KG1 (cell line): Measurements from ENCODE around the gene EXPH5.
"Not testable (repeated sequence)": the region's sequence is repeated elsewhere in the genome, so short reads cannot be mapped to it uniquely, and the experiment has no call there.

Experiments
- DNase-seq: peaks from one replicate; lab custom pipeline; 2025; lab: John Stamatoyannopoulos, UW

The EXPH5 gene

GRCh38 chr11:108599978-108600377 is 6.4 kb upstream of the EXPH5 start:
- no peak for DNase-seq

- no peak for DNase-seq
These were observed 4.3 kb upstream of the EXPH5 start for GRCh38 chr11:108597736-108598355.

- no peak for DNase-seq
These were observed 3.1 kb upstream of the EXPH5 start for GRCh38 chr11:108596701-108597100.

- no peak for DNase-seq
These were observed 411 bp upstream of the EXPH5 start for GRCh38 chr11:108593923-108594434.

GRCh38 chr11:108592591-108593213 is 866 bp downstream of the EXPH5 start:
- DNase-seq: no peak

- no peak for DNase-seq
These were observed 1.7 kb downstream of the EXPH5 start for GRCh38 chr11:108591893-108592292.

- DNase-seq: no peak
These were observed 4.4 kb downstream of the EXPH5 start for GRCh38 chr11:108589136-108589535.

GRCh38 chr11:108588287-108588686 is 5.3 kb downstream of the EXPH5 start:
- DNase-seq: no peak

- DNase-seq: no peak
These were observed 6.5 kb downstream of the EXPH5 start for GRCh38 chr11:108587109-108587508.

GRCh38 chr11:108586600-108586999 is 7.0 kb downstream of the EXPH5 start:
- DNase-seq: no peak

GRCh38 chr11:108586185-108586584 is 7.4 kb downstream of the EXPH5 start:
- not testable (repeated sequence) for DNase-seq

- no peak for DNase-seq
These were observed 8.6 kb downstream of the EXPH5 start for GRCh38 chr11:108584973-108585372.

GRCh38 chr11:108580645-108581044 is 12.9 kb downstream of the EXPH5 start:
- no peak for DNase-seq

- DNase-seq: no peak
These were observed 13.5 kb downstream of the EXPH5 start for GRCh38 chr11:108580043-108580442.

- DNase-seq: no peak
These were observed 17.0 kb downstream of the EXPH5 start for GRCh38 chr11:108576523-108576922.

GRCh38 chr11:108574675-108575074 is 18.9 kb downstream of the EXPH5 start:
- no peak for DNase-seq

GRCh38 chr11:108571001-108571400 is 22.6 kb downstream of the EXPH5 start:
- no peak for DNase-seq

- no peak for DNase-seq
These were observed 23.7 kb downstream of the EXPH5 start for GRCh38 chr11:108569896-108570295.

- DNase-seq: no peak
These were observed 25.2 kb downstream of the EXPH5 start for GRCh38 chr11:108568195-108568858.

GRCh38 chr11:108565653-108566052 is 27.9 kb downstream of the EXPH5 start:
- DNase-seq: no peak

- no peak for DNase-seq
These were observed 30.6 kb downstream of the EXPH5 start for GRCh38 chr11:108562746-108563581.

- no peak for DNase-seq
These were observed 32.0 kb downstream of the EXPH5 start for GRCh38 chr11:108561535-108561991.
